A673 (cell line): ENCODE data around the gene PRTFDC1.

Experiments used
- EZH2 ChIP-seq: fragments of 200-600 bp; sonication (generic); IDR thresholded peaks from 2 replicates; pipeline ENCODE4 v1.6.1; 2017; ENCODE audit warnings: borderline replicate concordance, low read depth, mild to moderate bottlenecking, mixed read lengths, antibody characterized with exemption, low read length; ENCODE audit not compliant: poor library complexity, severe bottlenecking
- TF ChIP-seq, protein P1 (sequence below): fragments of 300-800, 200-600 bp; sonication (generic); conservative IDR thresholded peaks from 2 replicates; pipeline ENCODE4 v1.5.1; 2017; ENCODE audit warnings: low read depth, mild to moderate bottlenecking, antibody characterized with exemption, low read length, moderate library complexity, mixed read lengths

DNA sequence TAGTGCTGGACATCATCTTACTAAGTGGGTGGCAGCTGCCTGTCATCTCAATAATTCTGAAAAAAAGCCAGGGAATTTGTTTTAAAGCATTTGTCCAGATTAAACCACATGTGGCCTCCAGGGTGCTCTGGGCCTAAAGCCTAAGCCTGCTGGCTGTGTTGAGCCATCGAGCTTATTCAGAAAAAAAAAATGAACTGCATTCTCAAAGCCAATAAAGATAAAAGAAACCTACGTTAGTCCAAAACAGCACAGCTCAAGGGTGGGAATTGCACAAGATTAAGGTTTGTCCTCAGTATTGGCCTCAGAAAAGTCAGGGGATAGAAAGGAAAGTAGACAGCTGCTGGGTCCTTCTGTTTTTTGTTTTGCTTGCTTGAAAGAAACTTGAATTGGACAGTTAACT is 22.6 kb upstream of the PRTFDC1 start:
- TF ChIP-seq, protein P1, sequence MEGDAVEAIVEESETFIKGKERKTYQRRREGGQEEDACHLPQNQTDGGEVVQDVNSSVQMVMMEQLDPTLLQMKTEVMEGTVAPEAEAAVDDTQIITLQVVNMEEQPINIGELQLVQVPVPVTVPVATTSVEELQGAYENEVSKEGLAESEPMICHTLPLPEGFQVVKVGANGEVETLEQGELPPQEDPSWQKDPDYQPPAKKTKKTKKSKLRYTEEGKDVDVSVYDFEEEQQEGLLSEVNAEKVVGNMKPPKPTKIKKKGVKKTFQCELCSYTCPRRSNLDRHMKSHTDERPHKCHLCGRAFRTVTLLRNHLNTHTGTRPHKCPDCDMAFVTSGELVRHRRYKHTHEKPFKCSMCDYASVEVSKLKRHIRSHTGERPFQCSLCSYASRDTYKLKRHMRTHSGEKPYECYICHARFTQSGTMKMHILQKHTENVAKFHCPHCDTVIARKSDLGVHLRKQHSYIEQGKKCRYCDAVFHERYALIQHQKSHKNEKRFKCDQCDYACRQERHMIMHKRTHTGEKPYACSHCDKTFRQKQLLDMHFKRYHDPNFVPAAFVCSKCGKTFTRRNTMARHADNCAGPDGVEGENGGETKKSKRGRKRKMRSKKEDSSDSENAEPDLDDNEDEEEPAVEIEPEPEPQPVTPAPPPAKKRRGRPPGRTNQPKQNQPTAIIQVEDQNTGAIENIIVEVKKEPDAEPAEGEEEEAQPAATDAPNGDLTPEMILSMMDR = no peak
- TF ChIP-seq EZH2 = no peak
